ENCODE results near the gene RNF10. TPM values are rescaled to one million over a fixed set of nuclear protein-coding genes. Genes with fewer than 3 reads are reported as not detected.

RNF10 gene
- total RNA-seq, 1 experiment from 2014 or later: 153 TPM

GRCh38 chr12:120490325-120490724 lies 43.8 kb upstream of the RNF10 start:
- Histone ChIP-seq H3K9me3 (ENCODE audit: control insufficient read depth, low read depth, low read length) (no peaks in the 10 kb centered on the region), H3K9ac (ENCODE audit: extremely low read depth, insufficient read length, low read length) (no peak overlapping the region), H2BK120ac (ENCODE audit: low read depth, low read length, poor library complexity, severe bottlenecking) (no peak overlapping the region), H3K18ac (ENCODE audit: insufficient read length, low read depth, low read length) (no peak overlapping the region), H3K4ac (ENCODE audit: low read depth, low read length) (no peak overlapping the region), H3K79me2 (ENCODE audit: insufficient read depth, low read length) (no peaks in the 10 kb centered on the region), H2AFZ (ENCODE audit: low read length) (no peak overlapping the region), H3K4me2 (ENCODE audit: insufficient read depth, insufficient read length, low read length) (no peak overlapping the region), H3K14ac (ENCODE audit: insufficient read depth, low read length) (no peak overlapping the region), H3K27me3 (ENCODE audit: insufficient read depth, low read length) (no peaks in the 10 kb centered on the region), H4K8ac (replicated peaks; ENCODE audit: insufficient read length, low read depth, low read length) (no peak overlapping the region), H4K20me1 (ENCODE audit: control insufficient read depth, insufficient read depth, insufficient read length) (no peaks in the 10 kb centered on the region), H2AK5ac (ENCODE audit: insufficient read length, low read length) (no peak overlapping the region), H3K56ac (ENCODE audit: insufficient read length, low read depth, low read length) (no peak overlapping the region), H2BK20ac (ENCODE audit: low read depth, low read length, poor library complexity, severe bottlenecking) (no peak overlapping the region), H3K79me1 (ENCODE audit: insufficient read depth, low read depth, low read length, poor library complexity, severe bottlenecking) (no peaks in the 10 kb centered on the region), H2BK5ac (ENCODE audit: insufficient read length, low read length) (no peak overlapping the region), H3K23ac (ENCODE audit: insufficient read length, low read depth, low read length) (no peak overlapping the region), H3K4me1 (ENCODE audit: insufficient read depth, low read length) (no peaks in the 10 kb centered on the region), H4K91ac (ENCODE audit: insufficient read length, low read depth, low read length) (no peak overlapping the region), H3T11ph (ENCODE audit: low read length) (no peak overlapping the region), H2BK12ac (ENCODE audit: insufficient read length, low read depth, low read length) (no peak overlapping the region), H4K5ac (ENCODE audit: insufficient read length, low read depth, low read length) (no peak overlapping the region), H3K27ac (ENCODE audit: insufficient read length, low read depth, low read length) (no peak overlapping the region), H3K23me2 (ENCODE audit: insufficient read length, low read depth, low read length, poor library complexity, severe bottlenecking) (peaks cover 4% of the 10 kb centered on the region), H2BK15ac (ENCODE audit: low read depth, low read length) (no peak overlapping the region)
- Mint-ChIP-seq H3K27ac (no peak overlapping the region), H3K4me3 (no peak overlapping the region), H3K36me3 (ENCODE audit: insufficient read depth in 1 of 3, low read depth in 3 of 3) (peaks cover 0 to 11% (median 6%) of the 10 kb centered on the region in 3 experiments; a peak in 5 of 7 replicates), H3K4me1 (peaks cover 9% of the 10 kb centered on the region in 2 experiments), H3K9me3 (no peaks in the 10 kb centered on the region), H3K27me3 (ENCODE audit: low read depth) (no peaks in the 10 kb centered on the region)
- no CpG with 5 or more reads among the region's 5 CpGs for WGBS (ENCODE audit: extremely low coverage, insufficient read length, low lambda C conversion rate)
- DNase-seq: no peak
- no peak for TF ChIP-seq CTCF (conservative IDR thresholded peaks at IDR 0.05)

Measured in H9 (cell line).